CD8-positive, alpha-beta memory T cell (primary cell): Measurements from ENCODE around the gene ELK3. TPM values are rescaled to one million over a fixed set of nuclear protein-coding genes. Genes with fewer than 3 reads are reported as not detected.

ENCODE experiments used
- CTCF ChIA-PET: fragments of 350-600 bp; sonication (Branson Sonifier 250); formaldehyde crosslinking; loops from one replicate; lab custom pipeline; 2021; ENCODE audit warnings: antibody characterized with exemption; lab: Charles Lee
- POLR2A ChIA-PET: fragments of 350-600 bp; sonication (Branson Sonifier 250); formaldehyde crosslinking; loops from one replicate; lab custom pipeline; 2021; ENCODE audit warnings: antibody characterized with exemption; lab: Charles Lee
- DNase-seq, 5 donors: peaks; one replicate each; pipeline versions ENCODE4 v3.0.0 to v3.0.0-alpha.2; 2020 to 2022; ENCODE audit warnings: mixed read lengths in 1 of 5
- H3K27ac ChIP-seq: one replicate; pipeline ENCODE4 v1.7.0; 2013; ENCODE audit warnings: low read depth, mild to moderate bottlenecking, low read length, moderate library complexity
- H3K27me3 ChIP-seq: 2 replicates; pipeline ENCODE4 v1.7.0; 2013; ENCODE audit warnings: low read length, mild to moderate bottlenecking; ENCODE audit not compliant: insufficient read depth, poor library complexity, severe bottlenecking
- H3K36me3 ChIP-seq: 2 replicates; pipeline ENCODE4 v1.7.0; 2013; ENCODE audit warnings: mild to moderate bottlenecking, low read length, moderate library complexity; ENCODE audit not compliant: insufficient read depth
- H3K4me1 ChIP-seq: 2 replicates; pipeline ENCODE4 v1.7.0; 2013; ENCODE audit warnings: mild to moderate bottlenecking, low read length, moderate library complexity; ENCODE audit not compliant: insufficient read depth
- H3K4me3 ChIP-seq: 2 replicates; pipeline ENCODE4 v1.7.0; 2013; ENCODE audit warnings: mild to moderate bottlenecking, low read length
- H3K9me3 ChIP-seq: 2 replicates; pipeline ENCODE4 v1.7.0; 2013; ENCODE audit warnings: mild to moderate bottlenecking, low read length
- H3K27ac Mint-ChIP-seq, 8 donors: one replicate each; pipeline ENCODE4 v1.8.0; 2020 to 2021; ENCODE audit warnings: mixed read lengths in 8 of 8, mild to moderate bottlenecking in 6 of 8, inconsistent platforms in 3 of 8, moderate library complexity in 3 of 8
- H3K27me3 Mint-ChIP-seq, 2 donors: one replicate each; pipeline ENCODE4 v1.8.0; 2020 to 2021; ENCODE audit warnings: mixed read lengths in 2 of 2, mild to moderate bottlenecking in 1 of 2, moderate library complexity in 1 of 2
- H3K36me3 Mint-ChIP-seq, 3 donors: one replicate each; pipeline ENCODE4 v1.8.0; 2020 to 2021; ENCODE audit warnings: mixed read lengths in 3 of 3, inconsistent platforms in 1 of 3, mild to moderate bottlenecking in 1 of 3
- H3K4me1 Mint-ChIP-seq, 3 donors: one replicate each; pipeline ENCODE4 v1.8.0; 2020 to 2021; ENCODE audit warnings: mixed read lengths in 3 of 3, inconsistent platforms in 1 of 3, mild to moderate bottlenecking in 1 of 3
- H3K4me3 Mint-ChIP-seq, 7 donors: one replicate each; pipeline ENCODE4 v1.8.0; 2020 to 2021; ENCODE audit warnings: mixed read lengths in 7 of 7, mild to moderate bottlenecking in 6 of 7, moderate library complexity in 4 of 7, inconsistent platforms in 2 of 7
- H3K9me3 Mint-ChIP-seq, 5 donors: one replicate each; pipeline ENCODE4 v1.8.0; 2020 to 2022; ENCODE audit warnings: mixed read lengths in 5 of 5, mild to moderate bottlenecking in 3 of 5, moderate library complexity in 2 of 5, inconsistent platforms in 1 of 5
- polyA plus RNA-seq: library from polyadenylated mRNA; unstranded; fragments of 300-500 nt; fragmentation: Illumina TruSeq; gene quantifications from one replicate; pipeline ENCODE4 v1.2.3, GENCODE V29; 2021
- total RNA-seq, 2 experiments: library from RNA; stranded (reverse); gene quantifications; one replicate each; pipeline ENCODE4 v1.2.3, GENCODE V29; 2021

Gene ELK3
- total and polyA plus RNA-seq, 3 experiments from 2014 or later: 24.0 to 44.3 (median 28.4) TPM

DNA sequence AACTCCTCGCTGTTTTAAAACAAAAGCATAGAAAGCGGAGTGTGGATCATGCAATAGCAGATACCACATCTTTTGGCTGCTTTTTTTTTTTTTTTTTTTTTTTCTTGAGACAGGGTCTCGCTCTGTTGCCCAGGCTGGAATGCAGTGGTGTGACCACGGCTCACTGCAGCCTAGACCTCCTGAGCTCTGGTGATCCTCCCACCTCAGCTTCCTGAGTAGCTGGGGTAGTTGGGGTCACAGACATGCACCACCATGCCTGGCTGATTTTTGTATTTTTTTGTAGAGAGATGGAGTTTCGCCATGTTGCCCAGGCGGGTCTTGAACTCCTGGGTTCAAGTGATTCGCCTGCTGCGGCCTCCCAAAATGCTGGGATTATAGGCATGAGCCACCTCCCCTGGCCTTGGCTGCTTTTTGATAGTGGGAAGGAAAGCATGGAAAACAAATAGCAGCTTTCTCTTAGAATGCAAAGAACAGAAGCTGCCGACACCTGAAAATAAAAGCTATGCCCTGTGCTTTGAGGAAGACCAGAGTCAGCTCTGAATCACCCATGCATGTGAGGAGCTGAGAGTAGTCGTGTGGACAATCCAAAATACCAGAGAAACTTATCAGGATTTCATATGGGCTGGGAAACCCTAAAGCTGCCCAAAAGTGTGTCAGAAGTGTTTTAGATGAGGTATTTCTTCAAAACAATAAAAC is 3.6 kb upstream of the ELK3 start:
- ChIA-PET CTCF (interaction anchor here (0.7 to 1.5 kb wide), 3 partner anchors 25 to 326 kb away, joined by 3 read pairs; no protein-coding TSS in a partner anchor), POLR2A (interaction anchor here (0.7 kb wide), 1 partner anchor 530 kb away, joined by 12 read pairs; no protein-coding TSS in a partner anchor)
- H3K36me3 ChIP-seq: no peaks in the 10 kb centered on the region

DNA sequence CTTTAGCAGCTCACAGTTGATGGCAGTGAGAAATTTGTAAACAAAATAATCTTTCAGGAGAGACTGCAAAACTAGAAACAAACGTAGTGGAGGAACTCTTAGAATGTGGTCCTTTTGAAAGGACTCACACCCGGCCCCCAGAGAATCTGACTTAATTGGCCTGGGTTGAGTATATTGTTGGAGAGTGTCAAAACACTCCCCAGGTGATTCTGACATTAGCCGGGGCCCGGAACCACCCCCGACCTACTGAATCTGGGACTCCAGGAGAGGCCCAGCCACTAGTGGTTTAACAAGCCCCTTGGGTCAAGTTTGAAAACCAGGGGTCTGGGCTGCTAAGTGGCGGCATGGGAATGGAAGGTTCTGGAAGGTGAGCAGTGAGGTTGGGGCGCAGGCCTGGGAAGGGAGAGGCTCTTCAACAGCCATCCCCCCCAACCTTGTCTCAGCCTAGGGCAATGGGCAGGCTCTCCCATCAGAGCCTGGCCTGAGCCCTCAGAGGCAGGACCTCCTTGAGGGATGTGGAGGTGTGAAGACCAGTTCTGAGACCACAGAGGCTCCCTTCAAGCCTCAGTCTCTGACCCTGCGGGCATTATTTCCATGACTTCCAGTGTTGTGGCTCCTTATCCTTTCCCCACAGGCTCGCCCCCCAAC is 1.1 kb upstream of the ELK3 start:
- Histone ChIP-seq H3K36me3 (no peaks in the 10 kb centered on the region), H3K27ac (no peak overlapping the region), H3K27me3 (no peaks in the 10 kb centered on the region), H3K4me1 (peaks cover 18% of the 10 kb centered on the region), H3K4me3 (no peak overlapping the region), H3K9me3 (no peaks in the 10 kb centered on the region)
- POLR2A ChIA-PET: no interaction called here
- no peak for DNase-seq
- Mint-ChIP-seq H3K4me1 (peaks cover 30 to 56% (median 42%) of the 10 kb centered on the region in 3 donors), H3K9me3 (no peaks in the 10 kb centered on the region), H3K27me3 (peaks cover 0 to 3% of the 10 kb centered on the region in 2 donors), H3K36me3 (peaks cover 0 to 9% (median 0%) of the 10 kb centered on the region in 3 donors), H3K4me3 (peak overlapping the region; percentile 81 to 92 (median 89)), H3K27ac (peak overlapping the region; percentile 88 to 98 (median 95))
- CTCF ChIA-PET: interaction anchor here (1.1 to 1.8 kb wide), 3 partner anchors 13 to 22 kb away, joined by 3 to 6 read pairs (median 5); no protein-coding TSS in a partner anchor

More for the DNA sequence above, 3.6 kb upstream of the ELK3 start:
- Mint-ChIP-seq H3K4me1 (peaks cover 21 to 43% (median 33%) of the 10 kb centered on the region in 3 donors), H3K27me3 (peaks cover 0 to 3% of the 10 kb centered on the region in 2 donors), H3K9me3 (no peaks in the 10 kb centered on the region), H3K4me3 (no peak overlapping the region), H3K27ac (peak overlapping the region in 4 of 8 donors; percentile 56 to 82 (median 70)), H3K36me3 (peaks cover 0 to 9% (median 0%) of the 10 kb centered on the region in 3 donors)
- no peak for DNase-seq
- H3K27me3 ChIP-seq: no peaks in the 10 kb centered on the region
- peaks cover 9% of the 10 kb centered on the region for H3K4me1 ChIP-seq
- no peaks in the 10 kb centered on the region for H3K9me3 ChIP-seq
- H3K4me3 ChIP-seq: no peak overlapping the region
- no peak overlapping the region for H3K27ac ChIP-seq

DNA sequence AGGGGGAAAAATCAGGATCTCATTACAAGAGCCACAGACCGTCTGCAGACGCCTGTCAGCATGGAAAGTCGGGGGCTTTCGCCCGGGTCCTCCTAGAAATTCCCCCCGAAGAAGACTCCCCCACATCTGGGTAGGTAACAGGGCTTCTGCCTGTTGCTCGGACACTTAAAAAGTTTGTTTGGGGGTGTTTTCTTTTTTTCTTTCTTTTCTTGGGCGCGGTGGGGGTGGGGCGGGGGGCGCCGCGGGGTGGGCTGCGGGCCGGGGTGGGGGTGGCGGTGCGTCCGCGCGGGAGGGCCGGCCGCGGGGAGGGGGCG is 358 bp downstream of the ELK3 start:
- no peaks in the 10 kb centered on the region for H3K36me3 ChIP-seq
- H3K27ac ChIP-seq: peak overlapping the region; percentile 68
- POLR2A ChIA-PET: interaction anchor here (1.0 to 1.4 kb wide), 2 partner anchors 15 to 17 kb away, joined by 3 to 6 read pairs; no protein-coding TSS in a partner anchor
- H3K27me3 ChIP-seq: no peaks in the 10 kb centered on the region
- peak overlapping the region; percentile 93 to 100 (median 98) for H3K27ac Mint-ChIP-seq
- DNase-seq: no peak
- peak overlapping the region; percentile 83 for H3K4me3 ChIP-seq
- peak overlapping the region; percentile 91 to 100 (median 98) for H3K4me3 Mint-ChIP-seq
- no peaks in the 10 kb centered on the region for H3K9me3 Mint-ChIP-seq
- H3K36me3 Mint-ChIP-seq: peaks cover 0 to 9% (median 0%) of the 10 kb centered on the region in 3 donors
- H3K27me3 Mint-ChIP-seq: peaks cover 0 to 3% of the 10 kb centered on the region in 2 donors
- CTCF ChIA-PET: interaction anchor here (1.8 kb wide), 2 partner anchors 16 to 21 kb away, joined by 6 to 13 read pairs; no protein-coding TSS in a partner anchor
- peaks cover 33% of the 10 kb centered on the region for H3K4me1 ChIP-seq
- peaks cover 42 to 68% (median 48%) of the 10 kb centered on the region in 3 donors for H3K4me1 Mint-ChIP-seq
- no peaks in the 10 kb centered on the region for H3K9me3 ChIP-seq

DNA sequence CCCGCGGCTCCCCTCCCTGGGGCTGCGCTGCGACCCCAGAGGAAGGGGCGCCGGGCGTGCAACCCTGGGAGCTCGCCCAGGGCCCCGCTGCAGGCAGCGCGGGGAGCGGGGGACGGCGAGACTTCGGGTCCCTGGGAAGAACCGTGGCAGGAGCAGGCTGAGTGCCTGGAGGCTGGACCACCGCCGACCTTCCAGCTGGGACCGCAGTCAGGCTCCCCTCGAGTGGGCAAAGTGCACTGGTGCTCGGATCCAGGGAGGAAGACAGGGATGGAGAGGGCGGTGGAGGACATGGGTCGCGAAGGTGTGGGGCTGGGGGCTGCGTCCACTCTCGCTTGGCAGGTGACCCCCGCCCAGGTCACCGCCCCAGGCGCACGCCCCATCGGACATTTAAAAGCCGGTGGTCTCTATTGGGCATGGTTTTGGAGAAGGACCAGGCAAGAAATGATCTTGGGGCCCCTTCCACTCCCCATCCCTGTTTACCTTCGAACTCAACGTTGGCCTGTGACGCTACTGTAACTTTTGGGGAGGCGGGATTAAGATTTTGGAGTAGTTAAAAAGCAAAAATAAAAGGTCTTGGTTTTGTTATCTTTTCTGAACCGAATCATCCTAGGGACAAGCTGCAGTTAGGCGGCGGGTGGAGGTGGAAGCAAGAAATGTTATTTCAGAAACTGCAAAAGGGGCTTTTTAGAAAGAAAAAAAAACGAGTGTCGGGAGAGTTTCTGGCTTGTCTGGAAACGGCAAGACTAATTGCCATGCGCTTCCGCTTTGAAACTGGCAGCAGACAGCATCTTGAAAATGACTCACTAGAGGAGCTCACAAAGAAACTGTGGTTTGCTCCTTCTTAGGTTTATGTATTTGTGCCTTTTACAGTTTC is 1.0 kb downstream of the ELK3 start:
- Histone ChIP-seq H3K27ac (peak overlapping the region; percentile 86), H3K9me3 (no peaks in the 10 kb centered on the region), H3K4me3 (peak overlapping the region; percentile 97), H3K36me3 (no peaks in the 10 kb centered on the region), H3K27me3 (no peaks in the 10 kb centered on the region), H3K4me1 (peaks cover 34% of the 10 kb centered on the region)
- Mint-ChIP-seq H3K4me1 (peaks cover 43 to 64% (median 45%) of the 10 kb centered on the region in 3 donors), H3K27me3 (peaks cover 0 to 3% of the 10 kb centered on the region in 2 donors), H3K36me3 (peaks cover 0 to 10% (median 0%) of the 10 kb centered on the region in 3 donors), H3K9me3 (no peaks in the 10 kb centered on the region), H3K27ac (peak overlapping the region; percentile 90 to 100 (median 98)), H3K4me3 (peak overlapping the region; percentile 88 to 99 (median 98))
- DNase-seq: peak; percentile 61 to 85 (median 75)
- ChIA-PET CTCF (interaction anchor here (1.1 to 1.8 kb wide), 4 partner anchors 15 to 205 kb away, joined by 3 to 13 read pairs (median 5); partner anchors contain the start of gene CDK17), POLR2A (interaction anchor here (0.7 to 1.4 kb wide), 6 partner anchors 9 to 321 kb away, joined by 3 to 6 read pairs (median 4); no protein-coding TSS in a partner anchor)

DNA sequence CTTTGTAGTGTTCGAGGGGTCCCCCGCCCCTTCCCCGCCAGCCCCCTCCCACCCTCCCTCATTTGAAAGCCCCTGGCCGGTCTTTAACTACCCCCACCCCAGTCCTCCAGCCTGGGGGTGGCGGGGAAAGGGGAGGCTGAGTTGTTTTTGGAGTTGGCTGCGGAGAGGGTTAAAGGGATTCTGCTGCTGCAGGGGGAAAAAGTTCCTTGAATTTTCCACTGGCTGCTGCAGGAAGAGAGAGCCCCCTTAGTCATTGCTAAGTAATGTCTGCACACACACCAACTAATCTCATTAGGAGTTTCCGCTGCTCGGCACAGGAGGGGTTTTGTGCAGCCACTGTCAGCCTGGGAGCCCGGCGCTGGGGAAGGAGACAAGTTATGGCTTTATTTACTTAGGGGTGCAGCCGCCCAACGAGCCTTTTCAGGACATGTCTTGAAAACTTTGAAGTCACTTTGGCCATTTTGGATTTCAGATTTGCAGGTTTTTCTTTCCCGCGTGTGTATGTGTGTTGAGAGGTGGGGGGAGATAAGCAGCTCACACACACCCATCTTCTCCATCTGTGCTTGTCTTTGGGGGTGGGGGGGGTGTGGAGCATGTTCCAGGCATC is 1.8 kb downstream of the ELK3 start:
- no peaks in the 10 kb centered on the region for H3K9me3 ChIP-seq
- Mint-ChIP-seq H3K4me1 (peaks cover 45 to 66% (median 48%) of the 10 kb centered on the region in 3 donors), H3K36me3 (peaks cover 0 to 11% (median 0%) of the 10 kb centered on the region in 3 donors), H3K27ac (peak overlapping the region; percentile 90 to 100 (median 98)), H3K4me3 (peak overlapping the region; percentile 88 to 99 (median 98)), H3K9me3 (no peaks in the 10 kb centered on the region), H3K27me3 (peaks cover 0 to 3% of the 10 kb centered on the region in 2 donors)
- H3K4me1 ChIP-seq: peaks cover 34% of the 10 kb centered on the region
- H3K27me3 ChIP-seq: no peaks in the 10 kb centered on the region
- no peaks in the 10 kb centered on the region for H3K36me3 ChIP-seq
- POLR2A ChIA-PET: interaction anchor here (1.0 to 1.4 kb wide), 3 partner anchors 14 to 19 kb away, joined by 4 to 6 read pairs (median 5); no protein-coding TSS in a partner anchor
- peak overlapping the region; percentile 40 for H3K4me3 ChIP-seq
- DNase-seq: peak in 4 of 5 donors; percentile 24 to 50 (median 26)
- CTCF ChIA-PET: interaction anchor here (1.1 to 1.8 kb wide), 4 partner anchors 14 to 204 kb away, joined by 3 to 13 read pairs (median 5); partner anchors contain the start of gene CDK17
- peak overlapping the region; percentile 41 for H3K27ac ChIP-seq

DNA sequence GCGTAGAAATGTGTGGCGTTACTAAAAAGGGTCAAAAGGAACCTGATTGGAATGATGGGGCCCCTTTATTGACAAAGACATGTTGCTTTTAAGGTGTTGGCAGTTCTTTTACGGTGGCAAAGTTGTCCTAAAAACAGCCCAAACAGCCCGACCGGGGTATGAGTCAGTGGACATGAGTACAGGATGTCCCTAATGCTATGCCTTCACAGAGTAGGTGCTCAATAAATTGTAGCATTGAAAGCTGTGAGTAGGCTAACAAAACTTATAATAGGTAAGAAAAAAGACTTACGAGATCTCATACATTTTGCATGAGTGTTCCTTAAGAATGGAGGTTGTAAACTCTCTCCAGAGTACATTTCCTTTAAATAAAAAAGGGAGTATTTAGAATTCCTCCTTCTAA is 2.6 kb downstream of the ELK3 start:
- H3K27ac ChIP-seq: peak overlapping the region; percentile 41
- H3K27me3 Mint-ChIP-seq: peaks cover 0 to 3% of the 10 kb centered on the region in 2 donors
- no peaks in the 10 kb centered on the region for H3K27me3 ChIP-seq
- peak overlapping the region; percentile 88 to 99 (median 98) for H3K4me3 Mint-ChIP-seq
- no peak for DNase-seq
- H3K9me3 Mint-ChIP-seq: no peaks in the 10 kb centered on the region
- peaks cover 34% of the 10 kb centered on the region for H3K4me1 ChIP-seq
- no peaks in the 10 kb centered on the region for H3K9me3 ChIP-seq
- H3K4me3 ChIP-seq: peak overlapping the region; percentile 40
- CTCF ChIA-PET: no interaction called here
- H3K36me3 ChIP-seq: no peaks in the 10 kb centered on the region
- peaks cover 48 to 67% (median 51%) of the 10 kb centered on the region in 3 donors for H3K4me1 Mint-ChIP-seq
- peak overlapping the region; percentile 45 to 100 (median 98) for H3K27ac Mint-ChIP-seq
- peaks cover 0 to 11% (median 0%) of the 10 kb centered on the region in 3 donors for H3K36me3 Mint-ChIP-seq
- POLR2A ChIA-PET: no interaction called here
